Vagina (tissue), 2 donors: ENCODE results near the gene COMMD8. TPM values are rescaled to one million over a fixed set of nuclear protein-coding genes. Genes with fewer than 3 reads are reported as not detected.

Experiments
- DNase-seq, 2 donors: peaks; one replicate each; pipeline ENCODE4 v3.0.0-alpha.2; 2017; ENCODE audit errors: extremely low spot score in 2 of 2
- H3K27ac ChIP-seq: fragments of 200-600 bp; sonication (generic); one replicate; pipeline ENCODE4 v1.5.1; 2019
- H3K27me3 ChIP-seq: fragments of 200-600 bp; sonication (generic); one replicate; pipeline ENCODE4 v1.5.1; 2019
- H3K36me3 ChIP-seq, 2 donors: fragments of 200-600 bp; sonication (generic); one replicate each; pipeline ENCODE4 v1.5.1; 2017 to 2019
- H3K4me1 ChIP-seq: fragments of 200-600 bp; sonication (generic); one replicate; pipeline ENCODE4 v1.5.1; 2019
- H3K4me3 ChIP-seq, 2 donors: fragments of 200-600 bp; sonication (generic); 1 replicate in 1 of 2; 2 replicates in 1 of 2; pipeline ENCODE4 v1.5.1; 2016 to 2019
- H3K9me3 ChIP-seq: fragments of 200-600 bp; sonication (generic); one replicate; pipeline ENCODE4 v1.5.1; 2019
- POLR2A ChIP-seq, 2 donors: fragments of 450-650 bp; IDR thresholded peaks; one replicate each; pipeline ENCODE4 v1.6.1; 2017; ENCODE audit warnings: antibody characterized with exemption in 2 of 2, mild to moderate bottlenecking in 2 of 2, moderate library complexity in 2 of 2
- POLR2AphosphoS5 ChIP-seq, 2 donors: sonication (generic); formaldehyde crosslinking; IDR thresholded peaks; one replicate each; pipeline ENCODE4 v1.9.0; 2017; ENCODE audit warnings: antibody characterized with exemption in 2 of 2, mild to moderate bottlenecking in 2 of 2, low read depth in 1 of 2; ENCODE audit not compliant: insufficient read depth in 1 of 2
- intact Hi-C: fragments of 100-400 bp; cut with DNase I; formaldehyde crosslinking; loops from one replicate; pipeline ENCODE4 v1.15.1; 2023
- total RNA-seq: library from RNA; depleted of rRNA; stranded (reverse); fragments of >200 nt; gene quantifications from one replicate; pipeline ENCODE4 v1.2.3, GENCODE V29; 2016
- TF ChIP-seq, protein P1 (sequence below), 3 experiments: fragments of 450-650 bp in 2 of 3; fragments of 200-600 bp in 1 of 3; sonication (generic) in 1 of 3; IDR thresholded peaks; one replicate each; pipeline ENCODE4 v1.5.1; 2017 to 2019; ENCODE audit warnings: antibody characterized with exemption in 3 of 3, mild to moderate bottlenecking in 2 of 3, moderate library complexity in 2 of 3

Gene COMMD8
- total RNA-seq, 1 donor from 2014 or later, result 8.8 TPM

DNA sequence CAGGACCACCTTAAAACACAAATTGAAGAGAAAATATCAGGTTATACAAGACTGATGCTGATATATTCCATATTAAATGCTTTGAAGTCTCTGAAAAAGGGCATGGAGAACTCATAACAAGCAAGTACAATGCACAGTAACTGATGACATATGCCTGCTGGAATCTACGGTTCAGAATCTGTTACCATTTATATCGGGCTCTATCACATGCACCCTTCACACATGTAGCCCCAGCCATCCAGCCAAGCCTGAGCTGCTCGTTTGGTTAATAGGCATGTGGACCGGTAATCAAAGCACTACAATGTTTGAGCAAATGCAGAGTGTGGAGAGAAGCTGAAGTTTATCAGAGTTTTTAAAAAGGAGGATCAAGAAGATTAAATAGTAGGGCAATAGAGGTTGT lies 11.8 kb downstream of the COMMD8 start:
- DNase-seq, result no peak
- intact Hi-C loops, result no loop called here
- Histone ChIP-seq H3K4me3 (no peak overlapping the region), H3K27ac (no peak overlapping the region), H3K4me1 (no peaks in the 10 kb centered on the region), H3K36me3 (peaks cover 0 to 27% of the 10 kb centered on the region in 2 donors), H3K9me3 (no peaks in the 10 kb centered on the region), H3K27me3 (no peaks in the 10 kb centered on the region)
- TF ChIP-seq, protein P1, sequence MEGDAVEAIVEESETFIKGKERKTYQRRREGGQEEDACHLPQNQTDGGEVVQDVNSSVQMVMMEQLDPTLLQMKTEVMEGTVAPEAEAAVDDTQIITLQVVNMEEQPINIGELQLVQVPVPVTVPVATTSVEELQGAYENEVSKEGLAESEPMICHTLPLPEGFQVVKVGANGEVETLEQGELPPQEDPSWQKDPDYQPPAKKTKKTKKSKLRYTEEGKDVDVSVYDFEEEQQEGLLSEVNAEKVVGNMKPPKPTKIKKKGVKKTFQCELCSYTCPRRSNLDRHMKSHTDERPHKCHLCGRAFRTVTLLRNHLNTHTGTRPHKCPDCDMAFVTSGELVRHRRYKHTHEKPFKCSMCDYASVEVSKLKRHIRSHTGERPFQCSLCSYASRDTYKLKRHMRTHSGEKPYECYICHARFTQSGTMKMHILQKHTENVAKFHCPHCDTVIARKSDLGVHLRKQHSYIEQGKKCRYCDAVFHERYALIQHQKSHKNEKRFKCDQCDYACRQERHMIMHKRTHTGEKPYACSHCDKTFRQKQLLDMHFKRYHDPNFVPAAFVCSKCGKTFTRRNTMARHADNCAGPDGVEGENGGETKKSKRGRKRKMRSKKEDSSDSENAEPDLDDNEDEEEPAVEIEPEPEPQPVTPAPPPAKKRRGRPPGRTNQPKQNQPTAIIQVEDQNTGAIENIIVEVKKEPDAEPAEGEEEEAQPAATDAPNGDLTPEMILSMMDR (IDR thresholded peaks at IDR 0.05), result no peak
- no peak for TF ChIP-seq POLR2A (IDR thresholded peaks at IDR 0.05)
- no peak for TF ChIP-seq POLR2AphosphoS5 (IDR thresholded peaks at IDR 0.05; ENCODE audit: insufficient read depth in 1 of 2, low read depth in 1 of 2)

DNA sequence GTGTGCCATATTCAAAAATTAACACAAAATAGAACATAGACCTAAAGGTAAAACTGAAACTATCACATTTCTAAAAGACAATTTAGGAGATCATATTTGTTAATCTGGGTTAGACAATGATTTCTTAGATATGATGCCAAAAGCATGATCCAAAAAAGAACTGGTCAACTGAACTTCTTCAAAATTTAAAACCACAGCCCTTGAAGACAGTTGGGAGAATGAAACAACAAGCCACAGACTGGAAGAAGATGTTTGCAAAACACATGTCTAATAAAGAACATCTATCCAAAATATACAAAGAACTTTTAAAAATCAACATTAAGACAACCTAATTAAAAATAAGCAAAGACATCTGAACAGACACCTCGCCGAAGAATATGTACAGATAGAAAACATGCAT lies 19.5 kb downstream of the COMMD8 start:
- Histone ChIP-seq H3K36me3 (no peaks in the 10 kb centered on the region), H3K9me3 (no peaks in the 10 kb centered on the region), H3K27me3 (no peaks in the 10 kb centered on the region), H3K27ac (no peak overlapping the region), H3K4me3 (no peak overlapping the region), H3K4me1 (no peaks in the 10 kb centered on the region)
- intact Hi-C loops, result no loop called here
- DNase-seq, result no peak
- TF ChIP-seq POLR2AphosphoS5 (IDR thresholded peaks at IDR 0.05; ENCODE audit: insufficient read depth in 1 of 2, low read depth in 1 of 2) (no peak), POLR2A (IDR thresholded peaks at IDR 0.05) (no peak)
- TF ChIP-seq, protein P1 (IDR thresholded peaks at IDR 0.05), result no peak

DNA sequence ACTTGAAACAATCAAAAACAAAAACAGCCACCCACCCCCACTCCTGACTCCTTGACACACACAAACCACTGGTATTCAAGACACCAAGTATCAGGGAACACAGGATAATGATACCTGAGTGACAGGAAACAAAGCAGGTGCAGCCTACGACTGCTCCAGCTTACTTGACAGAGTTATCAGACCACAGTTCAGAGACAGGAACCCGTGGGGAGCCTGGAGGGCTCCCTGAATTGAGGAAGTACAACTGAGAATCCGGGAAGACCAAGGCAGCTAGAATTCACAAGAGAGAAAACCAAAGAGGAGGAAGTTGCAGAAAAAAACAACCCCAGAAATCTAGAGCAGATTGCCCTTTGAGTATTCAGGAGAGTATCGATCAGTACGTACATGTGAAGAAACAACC lies 20.5 kb downstream of the COMMD8 start:
- Histone ChIP-seq H3K36me3 (no peaks in the 10 kb centered on the region), H3K27ac (no peak overlapping the region), H3K9me3 (no peaks in the 10 kb centered on the region), H3K4me1 (no peaks in the 10 kb centered on the region), H3K27me3 (no peaks in the 10 kb centered on the region), H3K4me3 (no peak overlapping the region)
- no peak for DNase-seq
- intact Hi-C loops, result no loop called here
- TF ChIP-seq, protein P1 (IDR thresholded peaks at IDR 0.05), result no peak
- TF ChIP-seq POLR2A (IDR thresholded peaks at IDR 0.05), result no peak
- no peak for TF ChIP-seq POLR2AphosphoS5 (IDR thresholded peaks at IDR 0.05; ENCODE audit: insufficient read depth in 1 of 2, low read depth in 1 of 2)

DNA sequence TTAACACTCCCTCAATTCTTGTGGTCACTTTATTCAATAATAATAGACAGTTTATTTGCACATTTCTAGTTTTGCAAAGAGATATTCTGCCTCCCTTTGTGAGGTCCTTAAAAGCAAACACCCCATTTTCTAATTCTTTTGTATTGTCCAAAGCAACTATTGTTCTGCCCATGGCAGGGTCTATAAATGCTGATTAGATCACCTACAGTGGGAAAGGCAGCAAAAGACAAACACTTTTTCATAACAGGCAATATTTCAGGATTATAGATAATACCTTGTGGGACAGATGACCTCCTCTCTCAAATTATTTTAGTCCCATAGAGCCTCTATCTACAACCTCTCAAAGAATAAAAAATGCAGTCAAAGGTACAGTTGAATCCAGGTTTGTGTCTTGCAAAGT lies 28.6 kb downstream of the COMMD8 start:
- Histone ChIP-seq H3K4me3 (no peak overlapping the region), H3K27me3 (no peaks in the 10 kb centered on the region), H3K27ac (no peak overlapping the region), H3K4me1 (no peaks in the 10 kb centered on the region), H3K9me3 (no peaks in the 10 kb centered on the region), H3K36me3 (no peaks in the 10 kb centered on the region)
- no peak for DNase-seq
- TF ChIP-seq, protein P1 (IDR thresholded peaks at IDR 0.05), result no peak
- TF ChIP-seq POLR2A (IDR thresholded peaks at IDR 0.05), result no peak
- no peak for TF ChIP-seq POLR2AphosphoS5 (IDR thresholded peaks at IDR 0.05; ENCODE audit: insufficient read depth in 1 of 2, low read depth in 1 of 2)
- intact Hi-C loops, result no loop called here

DNA sequence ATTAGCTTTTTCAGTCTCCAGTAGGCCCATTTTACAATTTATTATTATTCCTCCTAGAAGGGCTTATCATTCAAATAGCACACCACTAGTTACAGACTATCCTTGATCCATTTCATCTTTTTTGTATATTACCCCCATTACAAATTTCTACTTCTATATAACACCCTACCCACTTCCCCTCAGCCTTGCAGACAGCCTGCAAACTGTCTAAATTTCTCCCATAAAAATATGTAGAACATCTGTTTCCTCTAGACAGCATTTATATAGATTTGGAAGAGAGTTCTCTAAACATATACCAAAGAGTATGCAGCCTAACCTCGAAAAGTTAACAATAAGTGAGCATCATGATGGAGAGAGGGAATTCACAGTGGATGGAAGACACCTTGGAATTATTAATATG lies 30.8 kb downstream of the COMMD8 start:
- TF ChIP-seq POLR2A (IDR thresholded peaks at IDR 0.05) (no peak), POLR2AphosphoS5 (IDR thresholded peaks at IDR 0.05; ENCODE audit: insufficient read depth in 1 of 2, low read depth in 1 of 2) (no peak)
- TF ChIP-seq, protein P1 (IDR thresholded peaks at IDR 0.05), result no peak
- Histone ChIP-seq H3K27me3 (no peaks in the 10 kb centered on the region), H3K27ac (no peak overlapping the region), H3K9me3 (no peaks in the 10 kb centered on the region), H3K4me3 (no peak overlapping the region), H3K36me3 (no peaks in the 10 kb centered on the region), H3K4me1 (no peaks in the 10 kb centered on the region)
- intact Hi-C loops, result no loop called here
- DNase-seq, result no peak
